HG02798 (cell line): ENCODE results near the gene SPTBN1.

ENCODE experiments used
- ATAC-seq: cut with Tn5 transposase; IDR thresholded peaks from one replicate; pipeline ENCODE4 v1.9.1; 2021; ENCODE audit warnings: mild to moderate bottlenecking; ENCODE audit not compliant: unreplicated experiment, poor library complexity

Gene SPTBN1

GRCh38 chr2:54432251-54433015 lies 23.7 kb upstream of the SPTBN1 start:
- ATAC-seq = no peak

GRCh38 chr2:54434229-54434628 lies 21.9 kb upstream of the SPTBN1 start:
- ATAC-seq = no peak

GRCh38 chr2:54434711-54435110 lies 21.4 kb upstream of the SPTBN1 start:
- no peak for ATAC-seq

GRCh38 chr2:54435325-54436226 lies 20.6 kb upstream of the SPTBN1 start:
- no peak for ATAC-seq

GRCh38 chr2:54437588-54437987 lies 18.5 kb upstream of the SPTBN1 start:
- no peak for ATAC-seq

GRCh38 chr2:54438271-54438670 lies 17.9 kb upstream of the SPTBN1 start:
- no peak for ATAC-seq

GRCh38 chr2:54439582-54439981 lies 16.5 kb upstream of the SPTBN1 start:
- ATAC-seq = no peak

- ATAC-seq = no peak
These were observed 16.1 kb upstream of the SPTBN1 start for GRCh38 chr2:54440050-54440449.

GRCh38 chr2:54444503-54444902 lies 11.6 kb upstream of the SPTBN1 start:
- no peak for ATAC-seq

GRCh38 chr2:54446122-54446521 lies 10.0 kb upstream of the SPTBN1 start:
- ATAC-seq = no peak

GRCh38 chr2:54446625-54447024 lies 9.5 kb upstream of the SPTBN1 start:
- no peak for ATAC-seq

- no peak for ATAC-seq
These were observed 1.5 kb upstream of the SPTBN1 start for GRCh38 chr2:54454548-54455130.

GRCh38 chr2:54455131-54455562 lies 980 bp upstream of the SPTBN1 start:
- no peak for ATAC-seq

- ATAC-seq = peak; percentile 33
These were observed 160 bp downstream of the SPTBN1 start for GRCh38 chr2:54456362-54456611.

GRCh38 chr2:54456612-54457322 lies 640 bp downstream of the SPTBN1 start:
- peak; percentile 42 for ATAC-seq

GRCh38 chr2:54457323-54458023 lies 1.3 kb downstream of the SPTBN1 start:
- no peak for ATAC-seq

GRCh38 chr2:54459037-54459441 lies 2.9 kb downstream of the SPTBN1 start:
- no peak for ATAC-seq

- no peak for ATAC-seq
These were observed 5.1 kb downstream of the SPTBN1 start for GRCh38 chr2:54461261-54461660.

GRCh38 chr2:54464341-54464740 lies 8.2 kb downstream of the SPTBN1 start:
- no peak for ATAC-seq

GRCh38 chr2:54465143-54465542 lies 9.0 kb downstream of the SPTBN1 start:
- ATAC-seq = no peak
